Activated T-cell treated with anti-CD3 and anti-CD28 coated beads, Interleukin-2, amount 50 U/mL, for 48 hours (primary cell): Measurements from ENCODE around the gene ERBB4.
"Not testable (repeated sequence)": the region's sequence is repeated elsewhere in the genome, so short reads cannot be mapped to it uniquely, and the experiment has no call there.

Experiments
- DNase-seq, 2 experiments: peaks; one replicate each; pipeline ENCODE4 v3.0.0-alpha.2; 2020

Gene ERBB4

DNA sequence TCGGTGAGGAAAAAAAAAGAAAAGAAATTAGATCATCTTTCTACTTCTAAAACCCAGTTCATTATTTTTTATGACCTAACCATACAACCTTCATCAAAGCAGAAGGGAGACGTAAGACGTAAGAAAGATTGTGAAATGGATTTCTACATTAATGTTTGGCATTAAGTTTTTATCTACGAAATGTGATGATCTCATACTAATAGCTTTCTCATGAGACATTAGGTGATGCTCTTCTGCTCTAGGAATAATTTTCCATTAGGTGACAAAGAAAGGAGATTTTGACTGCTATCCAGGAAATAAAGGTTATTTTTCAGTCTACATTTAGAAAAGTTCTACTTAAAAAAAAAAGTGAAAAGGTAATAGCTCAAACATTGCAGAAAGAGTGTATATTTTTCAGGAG is 748.6 kb downstream of the ERBB4 start:
- DNase-seq, result no peak

DNA sequence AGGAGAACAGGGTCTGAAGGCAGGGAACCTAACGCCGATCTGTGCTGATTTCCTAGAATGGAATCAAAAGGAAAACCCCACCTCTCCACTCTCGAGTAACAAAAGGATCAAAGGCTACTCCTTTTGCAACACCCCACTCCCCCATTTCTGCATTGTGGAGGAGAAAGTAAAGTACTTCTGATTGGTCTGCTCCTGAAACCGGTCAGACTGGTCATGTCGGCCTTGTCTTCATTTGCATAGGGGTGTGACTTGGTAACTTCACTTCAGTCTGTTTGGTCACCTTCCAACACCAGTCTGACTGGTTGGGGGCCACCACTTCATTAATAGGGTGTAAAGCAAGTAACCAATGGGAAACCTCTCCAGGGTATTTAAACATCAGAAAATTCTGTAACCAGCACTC is 771.9 kb downstream of the ERBB4 start:
- DNase-seq, result no peak

DNA sequence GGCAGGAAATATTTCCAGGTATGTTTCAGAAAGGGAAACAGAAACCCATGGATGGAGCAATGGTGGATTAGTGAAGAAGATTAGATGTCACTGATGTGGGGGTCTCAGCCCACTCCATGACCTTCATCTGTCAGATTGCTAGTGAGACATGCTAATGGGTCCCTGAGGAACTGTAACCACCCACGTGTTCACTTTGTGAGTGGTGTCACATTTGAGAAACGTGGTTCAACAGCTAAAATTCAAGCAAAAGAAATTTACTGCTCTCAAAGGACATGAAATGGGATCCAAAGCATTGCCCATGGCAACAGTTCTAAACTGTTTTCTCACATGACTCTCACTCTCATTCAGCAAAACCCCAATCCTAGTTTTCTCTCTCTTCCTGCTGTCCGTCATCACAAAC is 776.1 kb downstream of the ERBB4 start:
- no peak for DNase-seq

DNA sequence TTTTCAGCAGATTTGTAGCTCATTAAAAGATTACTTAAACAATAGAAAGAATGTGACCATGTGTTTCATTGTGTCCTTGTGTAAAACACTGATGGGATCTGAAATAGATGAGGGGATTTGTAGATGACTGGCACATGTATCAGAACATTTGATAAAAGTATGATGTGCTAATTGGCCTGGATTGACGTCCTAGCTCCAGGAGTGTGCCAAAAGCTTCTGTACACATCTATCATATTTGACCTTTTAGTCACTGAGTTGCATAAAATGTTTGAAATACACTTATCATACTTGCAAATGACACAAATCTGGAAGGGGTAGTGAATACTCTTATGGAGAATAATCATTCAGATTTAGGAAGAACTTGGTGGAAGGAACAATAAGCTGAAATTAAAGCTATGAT is 778.5 kb downstream of the ERBB4 start:
- no peak for DNase-seq

DNA sequence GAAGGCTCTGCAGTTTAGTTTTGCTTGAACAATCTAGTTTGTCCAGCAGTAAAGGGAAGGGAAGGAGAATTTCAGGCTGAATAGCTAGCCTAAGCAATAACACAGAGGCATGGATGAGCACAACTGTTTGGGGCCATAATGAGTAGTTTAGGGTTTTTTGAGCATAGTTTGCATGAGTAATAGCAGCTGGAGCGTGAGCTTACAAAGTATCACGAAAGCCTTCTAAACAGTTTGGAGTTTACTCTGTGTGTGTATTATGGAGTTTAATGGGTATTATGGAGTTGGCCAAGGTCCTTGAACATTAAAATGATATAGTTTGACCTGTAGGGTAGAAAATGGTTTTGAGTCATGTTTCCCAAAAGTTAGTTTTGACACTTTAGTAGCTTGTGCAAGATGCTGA is 782.3 kb downstream of the ERBB4 start:
- no peak for DNase-seq

DNA sequence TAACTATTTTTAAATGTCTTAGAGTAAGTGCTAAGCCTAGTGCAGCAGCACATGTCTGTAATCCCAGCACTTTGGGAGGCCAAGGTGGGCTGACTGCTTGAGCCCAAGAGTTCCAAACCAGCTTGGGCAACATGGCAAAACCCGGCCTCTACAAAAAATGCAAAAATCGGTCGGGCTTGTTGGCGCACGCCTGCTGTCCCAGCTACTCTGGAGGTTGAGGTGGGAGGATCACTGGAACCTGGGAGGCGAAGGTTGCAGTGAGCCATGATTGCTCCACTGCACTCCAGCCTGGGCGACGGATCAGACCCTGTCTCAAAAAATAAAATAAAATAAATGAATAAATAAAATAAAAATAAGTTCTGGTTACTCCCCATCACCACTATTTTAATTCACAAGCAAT is 783.4 kb downstream of the ERBB4 start:
- no peak for DNase-seq

DNA sequence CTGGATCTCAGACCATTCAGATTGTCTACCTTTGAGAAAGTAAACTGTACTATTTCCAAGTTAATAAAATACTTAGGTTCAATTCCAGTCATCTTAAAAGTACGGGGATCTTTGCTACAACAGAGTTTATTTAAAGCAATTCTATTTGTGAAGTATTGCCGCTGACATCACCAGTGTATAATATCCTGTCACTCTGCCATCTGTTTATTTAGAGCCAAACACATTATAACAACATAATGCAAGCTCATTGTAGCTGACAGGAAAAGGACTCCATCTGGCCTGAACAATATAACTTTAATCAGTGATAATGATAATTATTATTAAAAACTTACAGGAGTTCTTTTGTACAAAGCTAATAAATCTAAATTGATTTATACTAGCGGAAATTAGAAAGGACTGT is 786.8 kb downstream of the ERBB4 start:
- no peak for DNase-seq

DNA sequence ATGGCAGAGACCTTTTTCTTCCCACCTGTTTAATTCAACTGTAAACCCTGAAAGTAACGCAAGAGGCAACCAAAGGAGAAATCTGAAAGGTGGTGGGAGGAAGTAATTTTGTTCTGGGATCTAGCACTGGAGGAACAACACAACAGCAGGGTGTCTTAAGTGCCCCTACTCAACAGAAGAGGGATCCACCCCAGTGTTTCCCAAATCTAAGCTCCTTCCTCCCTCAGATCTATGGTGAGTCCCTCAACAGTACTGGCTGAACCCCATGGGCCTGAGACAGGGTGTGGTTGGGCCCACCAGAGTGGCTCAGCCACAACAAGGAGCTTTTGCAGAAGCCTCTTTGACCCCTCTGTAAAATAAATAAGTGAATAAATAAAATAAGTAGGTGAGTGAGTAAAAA is 790.3 kb downstream of the ERBB4 start:
- DNase-seq, result no peak

DNA sequence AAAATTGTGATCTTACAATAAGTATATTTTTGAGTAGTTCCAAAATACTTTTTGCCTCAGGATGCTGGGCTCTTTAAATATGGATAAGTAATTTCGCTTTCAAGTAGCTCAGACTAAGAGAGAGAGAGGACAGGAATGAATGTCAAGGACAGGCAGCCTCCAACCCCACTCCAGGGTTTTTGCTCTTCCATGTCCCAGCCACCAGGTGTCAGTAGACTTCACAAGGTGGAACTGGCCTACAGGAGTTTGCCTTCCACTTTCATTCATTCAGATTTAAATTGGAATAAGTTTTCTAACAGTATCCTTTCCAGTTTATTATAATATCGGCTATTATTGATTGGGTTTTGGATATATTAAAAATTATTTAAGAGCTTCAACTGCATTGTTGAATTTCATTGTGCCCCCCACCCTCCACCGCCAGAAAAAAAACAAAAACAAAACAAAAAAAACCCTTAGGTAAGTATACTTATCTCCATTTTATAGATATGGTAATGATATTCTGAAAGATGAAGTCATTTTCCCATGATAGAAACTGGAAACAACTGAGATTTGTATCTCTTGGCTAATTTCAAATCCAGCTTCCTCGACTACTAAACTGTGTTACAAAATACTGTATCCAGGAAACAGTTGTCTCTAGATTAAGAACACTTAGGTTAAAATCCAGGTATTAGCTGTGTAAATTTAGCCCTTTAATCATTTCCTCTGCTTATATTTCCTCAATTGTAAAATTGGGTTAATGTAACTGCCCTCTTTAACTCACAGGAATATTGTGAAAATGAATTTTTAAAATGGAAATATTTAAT is 793.1 kb downstream of the ERBB4 start:
- DNase-seq, result peak; percentile 18 to 22

DNA sequence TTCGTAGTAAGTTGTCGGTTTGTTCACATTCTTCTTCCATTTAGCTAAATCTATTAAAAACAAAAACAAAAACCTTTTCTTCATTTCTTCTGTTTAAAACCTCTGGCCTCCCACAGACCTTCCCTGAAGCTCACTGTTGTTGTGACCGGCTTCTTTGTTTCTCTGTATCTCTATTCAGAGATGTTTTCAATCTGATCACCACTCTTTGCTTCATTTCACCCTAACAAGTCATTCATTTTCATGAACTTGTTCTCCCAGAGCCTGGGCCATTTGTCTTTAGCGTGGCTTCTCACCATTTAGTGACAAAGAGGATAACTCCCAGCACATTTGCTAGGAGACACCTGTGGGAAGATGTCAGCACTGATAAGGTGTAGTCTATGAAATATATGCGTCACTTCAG is 794.2 kb downstream of the ERBB4 start:
- DNase-seq, result no peak

DNA sequence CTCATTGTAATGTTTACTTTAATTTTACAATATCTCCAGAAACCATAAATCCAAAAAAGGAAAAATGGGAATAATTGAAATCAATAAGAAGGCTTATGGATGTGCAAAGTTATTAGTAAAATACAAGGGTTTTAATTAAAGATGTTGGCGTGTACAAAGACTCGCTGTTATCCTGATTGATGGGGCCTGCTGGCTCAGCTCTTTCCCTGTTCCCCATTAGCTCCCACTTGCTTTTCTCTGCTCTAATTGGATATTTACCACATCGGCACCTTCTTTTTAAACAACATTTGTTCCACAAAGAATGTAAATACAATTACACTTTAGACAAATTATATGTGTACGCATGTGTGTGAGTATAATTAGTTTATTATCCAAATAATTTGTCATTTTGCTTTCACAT is 796.6 kb downstream of the ERBB4 start:
- no peak for DNase-seq

DNA sequence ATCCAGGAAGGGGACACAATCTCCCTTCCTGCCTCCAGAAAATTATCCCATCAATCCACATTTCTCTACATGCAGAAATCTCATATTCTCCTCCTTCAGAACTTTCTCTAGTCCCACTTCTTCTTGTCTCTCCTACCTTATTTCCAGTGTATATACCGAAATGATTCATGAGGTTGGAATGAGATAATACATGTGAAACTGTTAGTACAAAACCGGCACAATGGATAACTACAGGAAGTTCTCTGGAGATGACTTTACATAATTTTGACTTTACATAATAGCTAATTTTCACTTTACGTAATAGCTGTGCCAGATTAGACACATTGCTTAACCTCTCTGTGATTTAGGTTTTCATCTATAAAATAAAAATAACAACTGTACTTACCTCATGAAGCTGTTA is 801.3 kb downstream of the ERBB4 start:
- no peak for DNase-seq

DNA sequence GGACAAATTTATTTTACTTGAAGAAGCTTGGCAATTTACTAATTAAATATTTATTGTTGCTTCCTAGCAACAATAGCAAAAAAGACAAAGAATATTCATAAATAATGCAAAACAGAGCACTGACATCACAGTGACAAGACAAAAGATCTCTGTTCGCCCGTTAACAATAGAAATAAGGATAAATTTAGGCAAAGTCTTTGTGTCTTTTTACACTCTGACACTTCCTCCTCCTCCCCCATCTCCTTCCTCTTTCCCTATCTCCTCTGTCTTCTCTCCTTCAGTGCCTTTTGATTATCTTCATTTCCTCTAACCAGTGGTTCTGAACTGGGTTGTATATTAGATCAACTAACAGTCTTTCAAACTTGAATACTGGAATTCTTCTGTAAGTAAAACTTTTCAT is 808.4 kb downstream of the ERBB4 start:
- no peak for DNase-seq

DNA sequence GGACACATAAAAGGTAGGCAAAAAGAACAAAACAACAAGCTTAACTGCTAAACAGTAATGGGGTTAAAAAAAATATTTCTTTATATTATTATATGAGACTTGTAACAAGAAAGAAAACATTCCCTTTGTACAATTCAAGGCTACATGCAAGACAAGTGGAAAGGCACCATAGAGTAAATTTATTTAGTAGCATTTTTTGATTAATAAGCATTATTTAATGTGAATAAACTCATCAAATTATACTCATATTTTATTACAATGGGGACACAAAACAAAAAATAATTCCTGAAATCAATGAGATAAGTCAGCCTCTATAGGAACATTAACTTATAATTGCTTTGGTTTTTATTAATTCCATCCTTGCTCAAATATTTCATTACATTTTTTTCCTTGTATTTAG is 809.2 kb downstream of the ERBB4 start:
- no peak for DNase-seq

DNA sequence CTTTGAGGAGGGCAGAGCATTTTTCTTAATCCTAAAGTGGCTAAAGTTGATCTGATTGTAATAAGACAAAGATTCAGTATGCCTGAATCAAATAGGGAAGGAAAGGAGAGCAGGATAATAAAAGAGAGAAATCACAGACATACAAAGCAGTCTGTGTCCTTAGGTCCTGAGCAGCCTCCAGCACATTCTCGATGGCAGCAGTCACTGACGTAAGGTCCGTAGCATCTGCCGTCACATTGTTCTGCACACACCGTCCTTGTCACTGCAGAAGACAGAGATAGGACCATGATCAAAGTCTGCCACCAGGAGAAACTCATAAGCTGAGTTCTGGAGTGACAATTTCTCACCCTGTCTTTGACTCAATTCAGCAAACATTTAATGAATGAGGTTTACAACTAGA is 813.7 kb downstream of the ERBB4 start:
- no peak for DNase-seq

DNA sequence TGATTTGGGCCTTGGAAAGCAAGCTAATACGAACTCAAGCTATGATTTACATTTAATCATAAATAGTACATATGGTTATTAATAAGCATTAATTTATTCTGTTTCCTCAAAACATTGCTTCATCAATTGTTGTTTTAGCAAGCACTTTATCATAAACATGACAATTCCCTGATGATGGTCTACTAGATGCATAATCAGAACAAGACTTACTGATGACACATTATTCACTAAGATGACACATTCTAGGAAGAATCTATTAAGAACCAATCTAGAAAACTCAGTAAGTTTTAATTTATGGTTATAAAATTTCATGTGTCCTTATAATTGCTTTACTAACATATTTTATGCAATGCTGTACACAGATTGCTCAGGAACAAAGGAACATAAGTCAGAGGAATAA is 815.2 kb downstream of the ERBB4 start:
- no peak for DNase-seq

DNA sequence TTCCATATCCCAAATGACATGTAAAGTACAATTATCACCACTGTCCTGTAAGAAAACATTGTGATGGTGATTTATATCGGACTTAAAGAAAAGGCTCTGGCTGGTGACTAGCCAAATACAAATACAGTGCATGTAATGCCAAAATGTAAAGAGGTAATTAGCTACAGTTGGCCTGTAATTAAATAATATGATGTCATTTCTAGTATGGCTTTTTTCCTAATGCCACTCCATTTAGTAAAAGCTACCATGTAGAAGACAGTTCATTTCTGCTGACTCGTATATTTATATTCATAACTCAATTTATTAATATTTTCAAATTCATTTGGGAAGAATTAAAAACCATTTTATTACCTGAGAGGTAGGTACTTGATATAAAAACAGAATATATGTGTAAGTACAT is 815.7 kb downstream of the ERBB4 start:
- DNase-seq, result no peak

DNA sequence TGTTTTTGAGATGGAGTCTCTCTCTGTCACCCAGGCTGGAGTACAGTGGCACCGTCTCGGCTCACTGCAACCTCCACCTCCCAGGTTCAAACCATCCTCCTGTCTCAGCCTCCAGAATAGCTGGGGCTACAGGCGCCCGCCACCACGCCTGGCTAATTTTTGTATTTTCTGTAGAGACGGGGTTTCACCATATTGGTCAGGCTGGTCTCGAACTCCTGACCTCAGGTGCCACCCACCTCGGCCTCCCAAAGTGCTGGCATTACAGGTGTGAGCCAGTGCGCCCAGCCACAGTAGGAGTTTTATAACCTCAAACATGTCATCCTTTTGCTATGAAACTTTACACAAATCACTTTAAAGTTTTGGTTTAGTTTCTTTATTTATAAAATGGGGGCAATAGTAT is 816.7 kb downstream of the ERBB4 start:
- DNase-seq, result not testable (repeated sequence)

DNA sequence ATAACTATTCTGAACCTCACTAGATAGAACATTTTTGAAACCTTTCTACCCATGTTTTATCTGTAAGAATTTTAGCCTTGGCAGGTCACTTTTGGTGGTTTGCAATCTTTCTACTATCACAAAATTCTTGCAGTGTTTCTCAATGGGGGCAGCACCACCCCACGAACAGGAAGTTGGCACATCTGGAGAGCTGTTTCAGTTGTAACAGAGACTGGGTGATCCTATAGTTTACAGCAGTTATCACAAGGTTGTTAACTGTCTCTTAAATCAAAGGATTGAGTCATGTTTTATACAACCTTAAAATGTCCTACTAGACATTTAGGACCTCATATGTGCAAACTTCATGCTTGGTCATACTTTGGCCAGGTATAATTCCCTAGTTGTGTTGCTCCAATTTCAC is 829.2 kb downstream of the ERBB4 start:
- DNase-seq, result no peak

DNA sequence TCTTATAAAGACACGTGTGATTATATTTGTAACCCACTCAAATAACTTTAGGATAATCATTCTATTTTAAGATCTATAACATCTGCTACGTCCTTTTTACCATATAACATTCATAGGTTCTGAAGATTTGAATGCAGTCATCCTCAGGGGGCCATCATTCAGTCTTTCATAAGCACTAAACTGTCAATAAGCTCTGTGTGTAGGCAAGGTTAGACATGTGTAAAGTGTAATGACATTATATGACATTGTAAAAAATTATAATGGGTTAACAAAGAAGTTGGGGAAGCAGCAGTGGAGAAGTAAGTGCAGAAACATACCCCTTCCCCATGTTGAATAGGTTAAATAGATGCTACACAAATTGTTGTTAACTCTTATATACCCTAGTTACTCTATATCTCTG is 845.9 kb downstream of the ERBB4 start:
- DNase-seq, result no peak

DNA sequence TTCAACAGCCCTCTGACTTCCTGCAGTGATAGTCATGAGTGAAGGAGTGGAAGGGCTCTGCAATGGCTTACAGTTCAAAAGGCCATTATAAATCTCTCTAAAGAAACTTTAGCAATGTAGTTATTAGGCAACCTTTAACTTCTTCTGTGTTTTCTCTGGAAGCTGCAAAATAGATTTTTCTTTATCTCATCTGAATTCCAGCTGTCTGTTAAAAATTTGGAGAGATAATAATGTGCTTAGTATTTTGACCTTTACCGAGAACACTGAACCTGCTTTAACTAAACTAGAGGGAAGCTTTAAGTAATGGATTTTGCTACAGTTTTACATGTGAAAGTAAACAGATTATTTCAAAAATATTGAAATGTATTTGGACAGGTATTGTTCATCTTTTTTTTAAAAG is 847.9 kb downstream of the ERBB4 start:
- DNase-seq, result no peak

DNA sequence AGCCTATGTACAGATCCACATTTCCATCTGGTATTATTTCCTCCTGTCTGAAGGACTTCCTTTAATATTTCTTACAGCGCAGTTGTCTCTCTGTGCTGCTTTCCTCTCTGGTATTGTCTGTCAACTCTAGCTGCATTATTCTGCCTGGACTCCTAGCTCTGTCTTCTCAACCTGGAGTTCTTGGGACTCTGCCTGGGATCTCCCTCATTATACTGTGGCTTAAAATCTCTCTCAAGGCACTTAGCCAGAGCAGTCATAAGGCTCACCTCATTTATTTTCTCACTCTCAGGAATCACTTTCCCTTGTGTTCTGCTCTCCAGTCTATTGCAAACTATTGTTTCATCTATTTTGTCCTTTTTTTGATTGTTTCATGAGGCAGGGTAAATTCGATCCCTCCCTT is 850.4 kb downstream of the ERBB4 start:
- no peak for DNase-seq

DNA sequence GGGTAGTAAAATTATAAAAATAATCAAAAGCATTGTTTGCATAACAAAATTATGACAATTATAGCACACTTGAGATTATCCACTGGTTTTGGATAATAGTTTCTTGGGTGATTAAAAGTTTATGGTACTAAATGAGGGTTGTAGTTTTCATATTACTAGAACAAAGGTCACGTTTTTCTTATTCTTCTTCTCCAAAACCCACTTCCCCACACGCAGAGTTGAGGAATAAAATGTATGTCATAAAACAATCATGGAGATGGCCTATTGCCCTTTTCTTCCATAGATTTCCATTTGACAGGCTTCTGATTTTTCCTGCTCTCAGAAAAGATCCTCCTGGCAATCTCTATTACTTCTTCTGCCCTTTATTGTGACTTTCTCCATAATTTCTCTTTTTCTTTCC is 863.9 kb downstream of the ERBB4 start:
- no peak for DNase-seq

DNA sequence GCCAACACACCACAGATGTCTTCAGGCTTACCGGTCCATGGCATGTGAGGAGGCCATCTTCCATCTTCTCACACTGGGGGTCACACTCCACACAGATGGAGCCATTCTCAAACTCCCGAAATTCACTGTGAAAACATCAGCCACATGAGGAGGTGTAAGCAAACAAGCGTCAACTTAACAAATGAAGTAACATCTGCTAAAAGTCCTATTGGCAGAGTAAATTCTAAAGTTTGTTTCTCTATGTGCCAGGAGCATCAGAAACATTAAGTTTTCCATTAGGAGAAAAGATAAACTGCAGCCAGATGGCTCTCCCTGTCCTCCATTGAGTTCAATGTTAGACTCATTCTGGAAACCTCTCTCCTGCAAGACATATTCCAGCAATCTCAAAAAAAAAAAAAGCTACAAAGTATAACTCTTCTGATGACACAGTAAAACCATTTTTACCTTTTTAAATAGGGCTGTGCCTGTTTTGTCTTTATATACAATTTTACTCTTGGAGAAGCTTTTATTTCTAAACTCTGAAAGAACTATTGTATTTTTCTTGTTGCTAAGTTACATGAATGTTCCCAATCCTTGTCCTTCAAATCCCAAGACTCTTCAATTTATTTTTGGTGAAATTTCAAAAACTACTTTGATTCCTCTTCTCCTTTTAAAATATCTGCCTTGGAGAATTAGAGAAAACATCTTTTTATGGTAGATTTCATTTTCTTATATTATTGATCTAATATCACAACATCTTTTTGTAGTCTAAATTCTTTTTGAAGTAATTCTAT is 865.3 kb downstream of the ERBB4 start:
- no peak for DNase-seq

DNA sequence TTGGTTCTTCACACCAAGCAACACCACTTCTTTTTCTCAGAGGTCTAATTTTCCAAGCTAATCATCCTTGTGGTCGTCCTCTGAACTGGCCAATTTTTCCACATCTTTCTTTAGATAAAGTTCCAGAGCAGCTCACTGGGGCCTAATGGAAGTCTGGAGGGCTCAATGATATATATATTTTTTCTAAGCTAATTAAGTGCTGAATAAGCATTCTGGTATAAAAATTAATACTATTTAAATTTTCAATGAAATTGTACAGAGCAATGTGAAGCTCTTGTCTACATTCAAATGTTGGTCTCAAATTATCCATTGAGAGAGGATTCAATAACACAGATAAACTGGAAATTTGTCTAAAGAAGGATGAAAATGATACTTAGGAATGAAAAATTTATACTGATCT is 866.6 kb downstream of the ERBB4 start:
- DNase-seq, result no peak
